Neutrophil (primary cell): Measurements from ENCODE around the gene OXA1L.

Source experiments
- H3K27ac ChIP-seq: fragments of 200-600 bp; sonication (generic); 2 replicates; pipeline ENCODE4 v1.5.1; 2016; ENCODE audit warnings: mild to moderate bottlenecking, moderate library complexity
- H3K27me3 ChIP-seq: fragments of 200-600 bp; sonication (generic); 2 replicates; pipeline ENCODE4 v1.6.0; 2016; ENCODE audit warnings: mild to moderate bottlenecking
- H3K36me3 ChIP-seq: fragments of 200-600 bp; sonication (generic); 2 replicates; pipeline ENCODE4 v1.5.1; 2017
- H3K4me1 ChIP-seq, 2 experiments: fragments of 200-600 bp in 1 of 2; sonication (generic) in 1 of 2; 1 replicate in 1 of 2; 2 replicates in 1 of 2; pipeline versions ENCODE4 v1.5.1 to v1.6.1; 2013 to 2016; ENCODE audit warnings: low read depth in 1 of 2, low read length in 1 of 2, mild to moderate bottlenecking in 1 of 2, moderate library complexity in 1 of 2; ENCODE audit not compliant: control insufficient read depth in 1 of 2, insufficient read depth in 1 of 2
- H3K4me3 ChIP-seq, 2 experiments: fragments of 200-600 bp in 1 of 2; sonication (generic) in 1 of 2; 1 replicate in 1 of 2; 2 replicates in 1 of 2; pipeline ENCODE4 v1.5.1; 2013 to 2016; ENCODE audit warnings: low read depth in 1 of 2, low read length in 1 of 2, mild to moderate bottlenecking in 1 of 2, moderate library complexity in 1 of 2
- H3K9me3 ChIP-seq: fragments of 200-600 bp; sonication (generic); 2 replicates; pipeline ENCODE4 v1.5.1; 2016
- CTCF ChIP-seq: fragments of 200-600 bp; sonication (generic); IDR thresholded peaks from 2 replicates; pipeline ENCODE4 v1.5.1; 2016; ENCODE audit warnings: antibody characterized with exemption

Gene OXA1L

DNA sequence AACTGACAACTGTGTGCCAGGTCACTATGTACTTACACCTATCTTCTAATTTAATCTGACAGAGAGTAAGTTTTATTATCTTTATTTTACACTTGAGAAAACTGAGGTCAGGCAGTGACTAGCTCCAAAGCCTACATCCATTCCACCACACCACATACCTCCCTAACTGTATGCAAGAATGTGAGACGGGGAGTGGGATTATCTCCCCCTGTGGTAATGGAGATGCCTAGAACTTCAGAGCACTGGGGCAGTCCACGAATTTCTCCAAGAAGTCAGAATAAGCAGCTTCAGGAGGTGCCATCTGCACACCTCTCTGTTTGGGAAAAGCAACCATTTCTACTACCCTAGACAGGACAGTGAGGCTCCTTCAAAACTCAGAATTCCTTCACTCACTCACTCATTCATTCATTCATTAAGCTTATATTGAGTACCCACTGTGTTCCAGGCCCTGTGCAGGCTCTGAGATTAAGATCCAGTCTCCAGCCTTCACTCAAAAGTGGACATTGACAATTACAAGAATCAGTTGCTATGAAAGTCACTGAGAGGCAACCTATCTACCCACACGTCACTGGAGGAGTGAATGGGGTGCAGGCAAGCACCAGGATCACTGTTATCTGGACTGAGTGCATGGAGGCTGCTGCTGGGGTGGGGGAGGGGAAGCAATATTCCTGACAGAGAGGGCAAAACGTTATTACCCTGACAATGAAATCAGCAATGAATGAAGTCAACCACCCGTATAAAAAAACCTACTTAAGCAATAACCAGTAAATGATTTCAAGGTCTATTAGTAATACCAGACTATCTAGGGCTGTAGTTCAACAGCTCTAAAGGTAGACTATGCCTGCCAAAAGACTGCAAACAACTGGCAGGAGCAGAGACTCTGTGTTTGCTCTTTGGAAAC, 30.8 kb downstream of the OXA1L start:
- no peak for TF ChIP-seq CTCF
- no peaks in the 10 kb centered on the region for H3K9me3 ChIP-seq
- H3K4me1 ChIP-seq = peaks cover 52 to 73% of the 10 kb centered on the region in 2 experiments
- no peak overlapping the region for H3K4me3 ChIP-seq
- no peaks in the 10 kb centered on the region for H3K27me3 ChIP-seq
- no peaks in the 10 kb centered on the region for H3K36me3 ChIP-seq
- peak overlapping the region; percentile 73 for H3K27ac ChIP-seq

DNA sequence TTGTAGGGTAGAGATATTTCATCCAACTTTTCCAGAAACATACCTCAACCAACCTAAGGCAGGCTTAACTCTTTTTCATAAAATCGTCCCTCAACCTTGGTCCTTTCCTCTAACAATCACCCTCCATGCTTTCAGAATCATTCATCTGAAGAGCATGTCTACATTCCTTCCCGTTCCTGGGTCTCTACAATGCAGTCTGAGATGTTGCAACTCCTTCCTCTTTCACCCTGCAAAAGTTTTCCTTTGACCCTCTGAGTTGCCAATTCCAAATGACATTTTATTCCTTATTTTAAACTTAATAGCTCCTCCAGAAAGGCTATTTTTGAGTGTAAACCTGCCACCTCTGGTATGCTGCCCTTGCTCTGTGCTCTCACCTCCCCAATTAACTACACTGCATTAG, 32.0 kb downstream of the OXA1L start:
- Histone ChIP-seq H3K4me1 (peaks cover 63 to 86% of the 10 kb centered on the region in 2 experiments), H3K27me3 (no peaks in the 10 kb centered on the region)
- no peak for TF ChIP-seq CTCF

GRCh38 chr14:22800346-22800745, 33.9 kb downstream of the OXA1L start:
- Histone ChIP-seq H3K27ac (peak overlapping the region; percentile 67), H3K4me3 (no peak overlapping the region), H3K4me1 (peaks cover 63 to 82% of the 10 kb centered on the region in 2 experiments), H3K27me3 (no peaks in the 10 kb centered on the region), H3K9me3 (no peaks in the 10 kb centered on the region), H3K36me3 (no peaks in the 10 kb centered on the region)
- no peak for TF ChIP-seq CTCF

More for the DNA sequence above, 32.0 kb downstream of the OXA1L start:
- peak overlapping the region; percentile 14 to 17 for H3K4me3 ChIP-seq
- H3K36me3 ChIP-seq = no peaks in the 10 kb centered on the region
- H3K9me3 ChIP-seq = no peaks in the 10 kb centered on the region
- H3K27ac ChIP-seq = peak overlapping the region; percentile 73

DNA sequence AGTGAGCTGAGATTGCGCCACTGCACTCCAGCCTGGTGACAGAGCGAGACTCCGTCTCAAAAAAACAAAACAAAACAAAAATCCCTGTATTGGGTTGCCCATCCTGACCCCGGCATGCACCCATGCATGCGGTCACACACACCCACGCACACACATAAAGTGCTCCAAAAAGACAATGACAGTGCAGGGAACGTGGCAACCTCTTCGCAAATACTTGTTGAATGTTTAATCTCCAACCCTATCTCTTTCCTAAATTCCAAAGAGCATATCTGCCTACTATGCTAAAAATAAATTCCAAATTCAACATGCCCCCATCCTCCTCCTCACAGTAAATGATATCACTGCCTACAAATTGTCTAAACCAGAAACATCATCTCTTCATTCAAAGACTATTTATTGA, 35.2 kb downstream of the OXA1L start:
- H3K4me3 ChIP-seq = no peak overlapping the region
- H3K27ac ChIP-seq = peak overlapping the region; percentile 67
- H3K27me3 ChIP-seq = no peaks in the 10 kb centered on the region
- no peak for TF ChIP-seq CTCF
- H3K4me1 ChIP-seq = peaks cover 59 to 72% of the 10 kb centered on the region in 2 experiments
- H3K9me3 ChIP-seq = no peaks in the 10 kb centered on the region
- no peaks in the 10 kb centered on the region for H3K36me3 ChIP-seq

- Histone ChIP-seq H3K27me3 (no peaks in the 10 kb centered on the region), H3K36me3 (no peaks in the 10 kb centered on the region), H3K4me1 (peaks cover 45 to 58% of the 10 kb centered on the region in 2 experiments), H3K4me3 (no peak overlapping the region), H3K27ac (peak overlapping the region; percentile 67), H3K9me3 (no peaks in the 10 kb centered on the region)
- no peak for TF ChIP-seq CTCF
These were observed 36.6 kb downstream of the OXA1L start for GRCh38 chr14:22802860-22803686.
